ENCODE results near the gene SPATS2. TPM values are rescaled to one million over a fixed set of nuclear protein-coding genes. Genes with fewer than 3 reads are reported as not detected.
"Not testable (repeated sequence)": the region's sequence is repeated elsewhere in the genome, so short reads cannot be mapped to it uniquely, and the experiment has no call there.

SPATS2 gene
- total RNA-seq, 2 experiments from 2014 or later, result 9.7 to 12.9 TPM

- Mint-ChIP-seq H3K27ac (no peak overlapping the region), H3K4me1 (ENCODE audit: low read depth) (peaks cover 9% of the 10 kb centered on the region), H3K9me3 (no peaks in the 10 kb centered on the region), H3K27me3 (peaks cover 30% of the 10 kb centered on the region), H3K36me3 (peaks cover 16% of the 10 kb centered on the region), H3K4me3 (no peak overlapping the region)
- no peak for DNase-seq
- POLR2A ChIA-PET, result interaction anchor here (1.0 to 2.0 kb wide), 3 partner anchors 8 to 64 kb away, joined by 3 to 10 read pairs (median 4); partner anchors contain the start of genes SPATS2 and TROAP
- CTCF ChIA-PET, result interaction anchor here (0.5 to 11.4 kb wide), 21 partner anchors 9 to 343 kb away, joined by 3 to 188 read pairs (median 5); partner anchors contain the start of genes DNAJC22, PRPH, SPATS2 and TROAP
- intact Hi-C loops (cut with micrococcal nuclease), result no loop called here
Measured at GRCh38 chr12:49330631-49331379, 36.5 kb upstream of the SPATS2 start.

DNA sequence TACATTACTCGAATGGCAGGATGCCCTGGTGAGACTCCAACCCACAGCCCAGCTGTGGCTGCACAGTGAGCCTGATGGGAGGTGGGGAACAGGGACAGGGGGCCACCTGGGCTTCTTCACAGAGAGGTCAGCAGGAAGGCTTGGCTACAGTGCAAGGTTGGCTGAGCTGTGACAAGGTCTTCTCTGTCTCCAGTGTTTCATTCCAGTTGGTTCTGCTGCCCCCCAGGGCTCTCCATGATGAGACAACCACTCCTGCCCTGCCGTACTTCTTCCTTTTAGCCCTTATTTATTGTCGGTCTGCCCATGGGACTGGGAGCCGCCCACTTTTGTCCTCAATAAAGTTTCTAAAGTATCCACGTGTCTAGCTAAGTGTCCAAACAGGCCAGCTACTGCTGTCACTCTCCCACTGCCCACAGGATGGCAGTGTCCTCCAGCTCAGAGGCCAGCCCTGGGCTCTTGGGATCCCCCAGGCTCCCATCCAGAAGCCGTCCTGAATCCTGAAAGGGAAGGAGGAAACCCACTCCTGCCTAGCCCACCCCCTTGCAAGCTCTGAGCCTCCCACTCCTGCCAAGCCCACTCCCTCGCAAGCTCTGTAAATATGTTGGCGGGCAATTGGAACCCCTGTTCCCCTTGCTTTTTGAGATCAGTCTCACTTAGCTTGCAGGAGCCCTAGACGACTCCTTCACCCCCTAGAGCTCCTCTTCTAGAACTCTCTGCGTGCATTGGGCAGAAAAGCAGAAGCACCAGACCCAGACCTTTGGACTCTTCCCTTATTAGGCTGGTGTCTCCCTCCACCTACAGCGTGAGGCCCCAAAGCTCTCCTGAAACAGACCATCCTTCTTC lies 35.7 kb upstream of the SPATS2 start:
- Mint-ChIP-seq H3K27me3 (peaks cover 32% of the 10 kb centered on the region), H3K27ac (no peak overlapping the region), H3K36me3 (peaks cover 14% of the 10 kb centered on the region), H3K9me3 (no peaks in the 10 kb centered on the region), H3K4me1 (ENCODE audit: low read depth) (peaks cover 10% of the 10 kb centered on the region), H3K4me3 (no peak overlapping the region)
- DNase-seq, result peak; percentile 32
- POLR2A ChIA-PET, result interaction anchor here (1.0 to 2.0 kb wide), 3 partner anchors 9 to 64 kb away, joined by 3 to 10 read pairs (median 4); partner anchors contain the start of genes SPATS2 and TROAP
- CTCF ChIA-PET, result interaction anchor here (0.5 to 11.4 kb wide), 22 partner anchors 9 to 343 kb away, joined by 3 to 188 read pairs (median 5); partner anchors contain the start of genes DNAJC22, PRPH, SPATS2 and TROAP
- intact Hi-C loops (cut with micrococcal nuclease), result no loop called here

DNA sequence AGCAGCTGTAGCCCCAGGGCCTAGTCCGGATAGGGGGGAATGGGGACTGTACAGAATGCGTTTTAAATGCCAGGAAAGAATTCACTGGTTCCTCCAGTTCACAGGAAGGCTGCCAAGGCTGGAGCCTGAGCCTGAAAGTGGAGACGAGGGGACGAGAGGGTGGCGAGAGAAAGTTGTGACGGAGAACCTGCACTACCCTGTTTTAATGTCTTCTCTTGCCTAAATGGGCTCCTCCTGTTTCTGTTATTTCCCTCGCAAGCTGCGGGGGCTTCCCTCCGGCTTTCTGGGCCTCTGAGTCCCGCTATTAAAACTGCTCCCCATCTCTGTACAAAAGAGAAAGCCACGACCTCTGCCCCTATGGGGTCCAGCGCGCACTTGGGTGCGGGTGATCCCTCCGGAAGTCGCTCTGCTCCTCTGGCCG lies 34.8 kb upstream of the SPATS2 start:
- intact Hi-C loops (cut with micrococcal nuclease), result no loop called here
- no peak for DNase-seq
- no peak overlapping the region for H3K4me3 Mint-ChIP-seq
- no peak overlapping the region for H3K27ac Mint-ChIP-seq
- ChIA-PET POLR2A (interaction anchor here (2.0 kb wide), 1 partner anchor 10 kb away, joined by 10 read pairs; the partner anchor contains the start of gene TROAP), CTCF (interaction anchor here (0.6 to 11.4 kb wide), 15 partner anchors 10 to 297 kb away, joined by 3 to 188 read pairs (median 5); partner anchors contain the start of genes DNAJC22, PRPH, SPATS2 and TROAP)
- peaks cover 14% of the 10 kb centered on the region for H3K36me3 Mint-ChIP-seq
- H3K9me3 Mint-ChIP-seq, result no peaks in the 10 kb centered on the region
- peaks cover 17% of the 10 kb centered on the region for H3K4me1 Mint-ChIP-seq (ENCODE audit: low read depth)
- H3K27me3 Mint-ChIP-seq, result peaks cover 36% of the 10 kb centered on the region

- intact Hi-C loops (cut with micrococcal nuclease), result no loop called here
- Mint-ChIP-seq H3K4me3 (no peak overlapping the region), H3K9me3 (no peaks in the 10 kb centered on the region), H3K27me3 (peaks cover 39% of the 10 kb centered on the region), H3K36me3 (peaks cover 11% of the 10 kb centered on the region), H3K27ac (no peak overlapping the region), H3K4me1 (ENCODE audit: low read depth) (peaks cover 21% of the 10 kb centered on the region)
- CTCF ChIA-PET, result interaction anchor here (1.4 to 11.4 kb wide), 6 partner anchors 10 to 181 kb away, joined by 4 to 188 read pairs (median 30); partner anchors contain the start of genes DNAJC22, PRPH and TROAP
- no peak for DNase-seq
- POLR2A ChIA-PET, result no interaction called here
Measured at GRCh38 chr12:49332891-49333371, 34.3 kb upstream of the SPATS2 start.

GRCh38 chr12:49333778-49334177 lies 33.5 kb upstream of the SPATS2 start:
- H3K9me3 Mint-ChIP-seq; intact Hi-C loops (cut with micrococcal nuclease); DNase-seq; H3K4me3 Mint-ChIP-seq; H3K27ac Mint-ChIP-seq; POLR2A ChIA-PET: not testable (repeated sequence)
- CTCF ChIA-PET, result interaction anchor here (1.4 to 11.4 kb wide), 4 partner anchors 9 to 41 kb away, joined by 4 to 188 read pairs (median 42); partner anchors contain the start of genes DNAJC22 and PRPH
- H3K27me3 Mint-ChIP-seq, result peaks cover 47% of the 10 kb centered on the region
- H3K4me1 Mint-ChIP-seq (ENCODE audit: low read depth), result peaks cover 23% of the 10 kb centered on the region
- peaks cover 10% of the 10 kb centered on the region for H3K36me3 Mint-ChIP-seq

GRCh38 chr12:49334226-49334625 lies 33.0 kb upstream of the SPATS2 start:
- Mint-ChIP-seq H3K36me3 (peaks cover 7% of the 10 kb centered on the region), H3K27ac (no peak overlapping the region), H3K27me3 (peaks cover 50% of the 10 kb centered on the region), H3K4me1 (ENCODE audit: low read depth) (peaks cover 23% of the 10 kb centered on the region), H3K9me3 (no peaks in the 10 kb centered on the region), H3K4me3 (no peak overlapping the region)
- ChIA-PET CTCF (interaction anchor here (1.4 to 11.4 kb wide), 4 partner anchors 8 to 41 kb away, joined by 4 to 188 read pairs (median 44); partner anchors contain the start of genes DNAJC22 and PRPH), POLR2A (interaction anchor here (1.5 kb wide), 1 partner anchor 39 kb away, joined by 4 read pairs; the partner anchor contains the start of gene PRPH)
- intact Hi-C loops (cut with micrococcal nuclease), result no loop called here
- no peak for DNase-seq

- H3K27me3 Mint-ChIP-seq, result peaks cover 55% of the 10 kb centered on the region
- ChIA-PET CTCF (interaction anchor here (1.3 to 11.4 kb wide), 4 partner anchors 13 to 42 kb away, joined by 4 to 188 read pairs (median 23); partner anchors contain the start of genes DNAJC22 and PRPH), POLR2A (interaction anchor here (0.5 to 1.5 kb wide), 2 partner anchors 11 to 40 kb away, joined by 3 to 4 read pairs; partner anchors contain the start of gene PRPH)
- no peak overlapping the region for H3K4me3 Mint-ChIP-seq
- H3K4me1 Mint-ChIP-seq (ENCODE audit: low read depth), result peaks cover 23% of the 10 kb centered on the region
- no peak for DNase-seq
- no peaks in the 10 kb centered on the region for H3K9me3 Mint-ChIP-seq
- no peak overlapping the region for H3K27ac Mint-ChIP-seq
- H3K36me3 Mint-ChIP-seq, result peaks cover 7% of the 10 kb centered on the region
- intact Hi-C loops (cut with micrococcal nuclease), result no loop called here
Measured at GRCh38 chr12:49334681-49335080, 32.6 kb upstream of the SPATS2 start.

- Mint-ChIP-seq H3K4me3 (no peak overlapping the region), H3K9me3 (no peaks in the 10 kb centered on the region), H3K4me1 (ENCODE audit: low read depth) (peaks cover 23% of the 10 kb centered on the region), H3K27me3 (peaks cover 58% of the 10 kb centered on the region), H3K27ac (no peak overlapping the region), H3K36me3 (peaks cover 7% of the 10 kb centered on the region)
- CTCF ChIA-PET, result interaction anchor here (1.3 to 11.4 kb wide), 4 partner anchors 12 to 42 kb away, joined by 3 to 188 read pairs (median 23); partner anchors contain the start of genes DNAJC22, PRPH and TROAP
- intact Hi-C loops (cut with micrococcal nuclease), result no loop called here
- no peak for DNase-seq
- POLR2A ChIA-PET, result interaction anchor here (0.5 to 1.5 kb wide), 2 partner anchors 10 to 40 kb away, joined by 3 to 4 read pairs; partner anchors contain the start of gene PRPH
Measured at GRCh38 chr12:49335118-49335954, 31.9 kb upstream of the SPATS2 start.

DNA sequence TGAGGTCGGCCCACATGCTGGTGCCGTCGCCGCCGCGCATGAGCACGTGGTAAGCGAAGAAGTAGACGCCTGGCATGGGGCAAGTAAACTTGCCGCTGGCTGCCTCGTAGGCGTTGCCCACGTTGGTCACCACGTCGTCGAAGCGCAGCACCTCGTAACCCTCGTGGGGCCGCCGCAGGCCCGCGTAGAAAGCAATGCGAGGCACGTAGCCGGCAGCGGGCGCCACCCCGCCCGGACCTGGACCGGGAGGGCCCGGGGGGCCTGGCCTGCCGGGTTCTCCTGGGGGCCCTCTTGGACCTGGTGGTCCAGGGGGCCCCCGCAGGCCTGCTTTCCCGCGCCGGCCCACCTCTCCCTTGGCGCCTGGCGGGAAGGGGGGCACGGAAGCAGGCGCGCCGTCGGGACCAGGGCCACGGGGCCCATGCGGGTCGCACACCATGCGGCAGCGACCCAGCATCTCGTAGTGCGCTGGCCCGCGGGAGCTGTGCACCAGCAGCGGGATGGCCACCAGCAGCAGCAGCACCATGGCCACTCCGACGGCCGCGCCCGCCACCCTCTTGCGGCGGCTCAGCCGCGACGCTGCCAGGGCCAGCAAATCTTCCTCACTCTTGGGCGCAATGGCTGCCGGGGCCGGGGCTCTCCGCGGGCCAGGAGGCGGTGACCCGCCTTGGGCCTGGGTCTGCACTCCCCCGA lies 31.2 kb upstream of the SPATS2 start:
- no peak for DNase-seq
- CTCF ChIA-PET, result interaction anchor here (0.5 to 11.4 kb wide), 6 partner anchors 12 to 43 kb away, joined by 3 to 188 read pairs (median 4); partner anchors contain the start of genes DNAJC22, PRPH, SPATS2 and TROAP
- no peaks in the 10 kb centered on the region for H3K9me3 Mint-ChIP-seq
- peaks cover 2% of the 10 kb centered on the region for H3K36me3 Mint-ChIP-seq
- peaks cover 64% of the 10 kb centered on the region for H3K27me3 Mint-ChIP-seq
- H3K4me3 Mint-ChIP-seq, result no peak overlapping the region
- intact Hi-C loops (cut with micrococcal nuclease), result no loop called here
- POLR2A ChIA-PET, result interaction anchor here (0.8 to 1.5 kb wide), 2 partner anchors 39 to 41 kb away, joined by 3 to 4 read pairs; partner anchors contain the start of gene PRPH
- H3K4me1 Mint-ChIP-seq (ENCODE audit: low read depth), result peaks cover 23% of the 10 kb centered on the region
- no peak overlapping the region for H3K27ac Mint-ChIP-seq
